ENCODE measurements around the gene DIRAS2.
"Not testable (repeated sequence)": the region's sequence is repeated elsewhere in the genome, so short reads cannot be mapped to it uniquely, and the experiment has no call there.

- not testable (repeated sequence) for TF ChIP-seq POLR2A (IDR thresholded peaks at IDR 0.05; ENCODE audit: low read length); GATA1 (IDR thresholded peaks at IDR 0.05; ENCODE audit: low read depth, low read length)
Measured at GRCh38 chr9:90656876-90657275, 14.3 kb upstream of the DIRAS2 start.

All from erythroblast (primary cell).